Epithelial cell of alveolus of lung (primary cell): ENCODE data around the gene HSP90AA1. TPM values are rescaled to one million over a fixed set of nuclear protein-coding genes. Genes with fewer than 3 reads are reported as not detected.

Experiments
- total RNA-seq: library from RNA; depleted of rRNA; stranded (reverse); fragments of >200 nt; gene quantifications from 2 replicates; pipeline ENCODE4 v1.2.1, GENCODE V29; 2015

The HSP90AA1 gene
- total RNA-seq: 343 and 375 TPM in 2 replicates

DNA sequence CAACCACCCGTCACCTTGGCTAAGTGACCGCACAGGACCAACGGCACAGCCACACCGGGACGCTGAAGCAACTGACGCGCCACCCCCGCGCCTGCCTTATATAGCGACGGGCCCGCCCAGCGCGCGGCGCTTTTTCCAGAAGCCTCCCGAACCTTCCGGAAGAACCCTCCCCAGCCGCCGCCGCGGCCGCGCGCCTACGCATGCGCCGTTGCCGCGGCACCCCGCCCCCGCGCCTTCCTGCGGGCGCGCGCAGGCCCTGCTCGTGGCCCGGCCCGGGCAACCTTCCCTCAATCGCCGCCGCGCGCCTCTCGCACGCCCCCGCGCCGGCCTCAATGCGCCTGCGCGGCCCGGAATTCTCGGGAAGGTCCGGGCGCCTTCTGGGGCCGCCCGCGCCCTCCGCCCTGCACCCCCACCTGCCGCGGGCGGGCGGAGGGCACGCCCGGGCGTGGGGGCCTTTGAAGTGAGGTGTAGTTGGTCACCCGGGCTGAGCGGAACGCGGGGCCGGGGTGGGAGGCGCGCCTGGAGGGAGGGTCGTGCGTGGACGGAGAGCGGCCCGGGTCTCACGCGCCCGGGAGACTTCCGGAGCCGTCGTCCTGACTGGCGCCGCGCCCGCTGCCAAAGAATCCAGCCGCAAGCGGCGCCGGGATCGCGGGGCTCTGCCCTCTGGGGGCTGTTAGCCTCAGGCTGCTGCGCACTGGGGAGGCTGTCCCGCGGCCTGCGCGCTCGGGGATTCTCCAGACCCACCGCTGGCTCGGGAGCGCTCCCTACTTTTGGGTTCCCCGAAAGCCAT lies at the start of gene HSP90AA1:
Gene HSP90AA1 (minus strand): TSS at position 73 of the 790 bp plus-strand sequence. CDS start 666 bp downstream, outside the sequence.

Other genes starting within 250 kb of the HSP90AA1 start
- 267 and 385 TPM in 2 replicates for gene DYNC1H1, start 122.5 kb downstream of the HSP90AA1 start, total RNA-seq
- gene WDR20, start 52.9 kb upstream of the HSP90AA1 start, total RNA-seq: 11.4 and 22.0 TPM in 2 replicates
- 5.9 and 6.9 TPM in 2 replicates for gene MOK, start 218.1 kb upstream of the HSP90AA1 start, total RNA-seq
- 5.9 and 7.9 TPM in 2 replicates for gene ZNF839, start 232.7 kb upstream of the HSP90AA1 start, total RNA-seq